HG03342 (cell line): ENCODE data around the gene NUP133.
A peak's percentile ranks its signal among the peaks of the same experiment; 100 is the strongest.
"Not testable (repeated sequence)": the region's sequence is repeated elsewhere in the genome, so short reads cannot be mapped to it uniquely, and the experiment has no call there.

Experiments
- ATAC-seq: cut with Tn5 transposase; IDR thresholded peaks from one replicate; pipeline ENCODE4 v1.9.1; 2021; ENCODE audit warnings: mild to moderate bottlenecking, moderate library complexity; ENCODE audit not compliant: unreplicated experiment

The NUP133 gene

GRCh38 chr1:229507951-229508822 lies at the start of gene NUP133:
NUP133 (minus strand) TSS chr1:229508341; CDS start chr1:229508249, 92 bp downstream.
- ATAC-seq = peak; percentile 94

GRCh38 chr1:229557200-229557850 lies 49.2 kb upstream of the NUP133 start:
- no peak for ATAC-seq

GRCh38 chr1:229554886-229555621 lies 46.9 kb upstream of the NUP133 start:
- ATAC-seq = no peak

GRCh38 chr1:229553621-229554130 lies 45.5 kb upstream of the NUP133 start:
- ATAC-seq = no peak

- ATAC-seq = no peak
Observed at GRCh38 chr1:229552732-229553131, 44.6 kb upstream of the NUP133 start.

GRCh38 chr1:229550812-229551567 lies 42.8 kb upstream of the NUP133 start:
- ATAC-seq = no peak

- no peak for ATAC-seq
Observed at GRCh38 chr1:229547542-229547941, 39.4 kb upstream of the NUP133 start.

- ATAC-seq = no peak
Observed at GRCh38 chr1:229544587-229544986, 36.4 kb upstream of the NUP133 start.

GRCh38 chr1:229539863-229540506 lies 31.8 kb upstream of the NUP133 start:
- no peak for ATAC-seq

- no peak for ATAC-seq
Observed at GRCh38 chr1:229538945-229539344, 30.8 kb upstream of the NUP133 start.

- ATAC-seq = no peak
Observed at GRCh38 chr1:229537894-229538293, 29.8 kb upstream of the NUP133 start.

GRCh38 chr1:229536982-229537381 lies 28.8 kb upstream of the NUP133 start:
- no peak for ATAC-seq

GRCh38 chr1:229535230-229535629 lies 27.1 kb upstream of the NUP133 start:
- ATAC-seq = no peak

GRCh38 chr1:229531326-229531725 lies 23.2 kb upstream of the NUP133 start:
- no peak for ATAC-seq

GRCh38 chr1:229529639-229530038 lies 21.5 kb upstream of the NUP133 start:
- ATAC-seq = no peak

- ATAC-seq = no peak
Observed at GRCh38 chr1:229526695-229527094, 18.6 kb upstream of the NUP133 start.

GRCh38 chr1:229523052-229523451 lies 14.9 kb upstream of the NUP133 start:
- no peak for ATAC-seq

GRCh38 chr1:229514578-229515275 lies 6.6 kb upstream of the NUP133 start:
- ATAC-seq = peak; percentile 62

GRCh38 chr1:229511625-229512024 lies 3.5 kb upstream of the NUP133 start:
- not testable (repeated sequence) for ATAC-seq
